Measurements from ENCODE around the gene GSTM3.
"Not testable (repeated sequence)": the region's sequence is repeated elsewhere in the genome, so short reads cannot be mapped to it uniquely, and the experiment has no call there.

The GSTM3 gene

DNA sequence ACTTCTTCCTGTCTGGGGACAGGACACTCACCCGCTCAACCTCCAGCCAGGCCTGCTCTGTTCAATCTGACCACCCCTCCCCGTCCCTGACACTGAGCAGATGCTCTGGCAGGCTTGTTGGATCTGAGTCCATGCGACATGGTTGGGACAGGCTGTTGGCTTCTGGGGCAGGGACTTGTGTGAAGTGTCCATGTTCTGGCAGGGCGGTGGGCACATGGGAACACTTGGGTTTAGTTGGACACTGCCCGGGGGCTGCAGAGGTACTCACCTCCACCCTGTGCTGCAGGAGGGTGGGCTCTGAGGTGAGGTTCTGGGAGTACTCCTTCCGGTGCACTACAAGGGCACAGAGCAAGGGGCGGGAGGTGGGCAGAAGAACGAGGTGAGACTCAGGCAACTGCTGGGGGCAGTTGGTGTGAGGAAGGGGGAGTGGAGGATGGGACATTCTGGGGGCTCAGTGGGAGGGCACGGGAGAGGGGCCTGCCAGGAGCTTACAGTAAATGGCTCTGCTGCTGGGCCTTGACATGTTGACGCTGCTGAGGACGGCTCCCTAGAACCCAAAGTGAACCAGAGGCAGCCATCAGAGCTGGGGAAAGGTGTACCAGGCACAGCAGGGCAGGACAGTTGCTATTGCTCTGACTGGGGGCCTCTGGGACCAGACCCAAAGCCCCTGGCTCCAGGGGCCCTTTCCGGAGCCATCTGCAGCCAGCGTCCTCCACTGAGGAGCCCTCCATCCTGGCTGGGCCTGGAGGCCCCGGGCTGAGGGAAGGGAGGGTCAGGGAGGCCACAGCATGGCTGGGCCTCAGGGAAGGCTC, 20.6 kb upstream of the GSTM3 start:
- DNase-seq = no peak

DNA sequence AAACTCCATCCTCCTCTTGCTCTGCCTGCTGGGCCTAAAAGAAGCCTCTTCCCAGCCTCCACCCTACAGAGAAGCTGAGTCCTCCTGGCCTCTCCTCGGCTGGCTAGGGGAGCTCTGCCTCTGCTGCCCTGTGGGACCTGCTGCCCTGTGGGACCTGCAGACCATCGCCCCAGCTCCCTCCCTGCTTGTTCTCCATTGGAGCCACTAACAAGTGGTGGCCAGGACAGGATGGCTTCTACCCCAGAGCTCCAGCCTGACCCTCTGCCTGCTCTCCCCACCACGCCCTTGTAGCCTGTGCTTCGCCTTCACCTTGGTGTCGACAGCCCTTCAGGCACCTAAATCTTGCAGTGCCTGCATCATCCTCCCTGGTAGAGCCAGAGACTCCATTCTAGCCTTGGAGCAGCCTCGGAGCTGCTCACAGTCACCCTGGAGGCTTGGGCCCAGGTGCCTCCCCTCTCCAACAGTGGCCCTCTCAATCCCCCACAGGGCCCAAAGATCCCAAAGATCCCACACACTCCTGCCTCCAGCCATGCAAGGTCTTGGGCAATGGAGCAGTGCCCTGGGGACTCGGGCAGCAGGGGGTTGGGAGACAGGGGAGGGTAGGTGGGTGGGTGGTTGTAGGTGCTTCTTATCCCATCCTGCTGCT, 19.9 kb upstream of the GSTM3 start:
- no peak for DNase-seq

DNA sequence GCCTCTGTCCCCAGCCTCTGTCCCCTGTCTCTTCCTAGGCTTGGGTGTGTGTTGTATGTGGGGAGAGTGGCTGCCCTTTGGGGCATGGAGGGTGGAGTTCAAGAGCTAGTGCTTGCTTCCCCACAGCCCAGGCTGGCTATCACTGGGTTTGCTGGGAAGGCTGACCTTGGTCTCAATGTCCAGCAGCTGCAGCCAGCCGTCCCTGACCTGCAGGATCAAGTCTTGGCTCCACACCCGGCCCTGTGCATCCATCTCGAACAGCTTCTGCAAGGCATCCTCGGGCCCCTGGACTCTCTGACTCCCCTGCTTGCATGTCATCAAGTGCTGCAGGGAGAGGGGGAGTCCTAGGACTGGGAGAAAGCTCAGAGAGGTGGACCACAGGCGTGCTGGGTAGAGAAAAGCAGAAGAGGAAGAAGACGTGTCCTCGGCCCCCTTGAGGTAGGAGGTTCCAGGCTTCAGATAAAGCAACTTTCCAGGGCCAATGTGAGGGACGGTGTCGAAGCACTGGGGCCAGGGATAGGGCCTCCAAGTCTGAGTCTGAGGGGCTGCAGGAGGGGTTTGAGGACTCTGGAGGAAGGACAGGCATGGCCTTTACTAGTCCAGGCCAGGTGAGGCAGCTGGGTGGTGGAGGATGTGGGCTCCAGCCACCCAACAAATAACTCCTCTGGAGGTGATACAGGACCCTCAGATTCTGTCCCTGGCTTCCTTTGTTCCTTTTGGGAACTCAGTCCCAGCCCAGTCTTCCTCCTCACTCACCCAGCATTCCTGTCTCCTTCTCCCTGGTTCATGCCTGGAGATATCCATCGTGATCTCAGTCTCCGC, 18.9 kb upstream of the GSTM3 start:
- no peak for DNase-seq

DNA sequence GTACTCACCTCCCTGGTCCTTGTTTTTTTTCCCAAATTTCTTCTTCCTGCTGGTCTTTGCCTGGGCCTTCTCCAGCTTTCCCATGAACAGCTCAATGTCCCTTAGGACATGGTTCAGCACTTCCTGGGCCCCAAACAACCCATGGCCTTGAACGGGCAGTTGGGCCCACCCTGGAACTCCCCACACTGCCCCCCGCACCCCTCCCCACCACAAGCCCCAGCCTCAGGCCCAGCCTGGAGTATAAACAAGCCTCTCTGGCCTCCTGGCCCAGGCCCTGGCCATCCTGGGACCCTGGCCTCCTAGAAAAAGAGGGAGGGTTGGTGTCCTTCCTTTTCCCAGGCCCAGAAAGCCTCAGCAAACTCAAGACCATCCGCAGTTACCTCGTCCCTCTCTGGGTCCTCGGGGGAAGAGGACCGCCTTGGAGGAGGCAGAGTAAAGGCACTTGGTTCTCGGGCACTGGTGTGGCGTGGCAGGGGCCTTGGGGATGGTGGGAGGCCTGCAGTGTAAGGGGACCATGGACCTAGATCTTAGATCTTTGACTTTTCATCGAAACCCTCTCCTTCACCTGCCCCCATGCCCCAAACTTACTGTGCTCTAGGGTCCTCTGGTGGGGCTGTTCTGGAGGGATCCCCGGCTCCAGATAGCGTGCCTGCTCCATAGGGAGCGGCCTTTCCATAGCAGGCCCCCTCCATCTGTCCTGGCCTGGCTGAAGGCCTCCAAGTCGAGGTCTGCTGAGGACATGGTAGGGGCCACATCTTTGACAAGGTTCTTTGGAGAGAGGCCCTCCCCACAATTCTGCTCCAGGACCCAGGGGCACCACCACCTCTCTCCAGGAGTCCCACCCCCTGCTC, 17.3 kb upstream of the GSTM3 start:
- DNase-seq = no peak

DNA sequence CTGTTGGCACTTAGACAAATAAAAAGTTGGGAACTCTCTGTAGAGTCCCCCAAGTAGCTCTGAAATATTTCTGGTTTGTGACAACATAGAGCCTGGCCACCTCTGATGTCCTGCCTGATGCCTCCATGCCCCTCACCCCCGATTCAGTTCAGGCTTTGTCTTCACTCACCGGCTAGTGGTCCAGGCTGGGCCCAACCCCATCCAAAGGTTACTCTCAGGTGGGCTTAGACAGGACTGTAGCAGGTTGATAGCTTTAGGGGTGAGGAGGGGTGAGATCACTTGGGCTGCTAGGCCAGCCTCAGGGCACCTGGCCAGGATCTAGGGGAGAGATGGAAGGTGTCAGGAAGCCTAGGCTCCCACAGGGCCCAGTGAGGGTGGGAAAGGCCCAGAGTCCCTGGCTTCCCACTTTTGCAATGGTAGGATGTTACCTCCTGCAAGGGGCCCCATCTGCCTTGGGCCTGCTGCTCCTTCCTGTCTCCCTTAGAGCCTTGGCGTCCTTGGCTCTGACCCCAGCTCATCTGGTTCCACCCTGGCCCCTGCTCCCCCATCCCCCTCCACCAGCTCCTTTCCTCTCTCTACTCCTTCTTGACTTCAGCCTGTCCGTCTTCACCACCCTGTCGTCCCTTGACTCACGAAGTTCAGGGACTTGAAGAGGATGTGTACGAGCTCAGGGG, 16.1 kb upstream of the GSTM3 start:
- no peak for DNase-seq

DNA sequence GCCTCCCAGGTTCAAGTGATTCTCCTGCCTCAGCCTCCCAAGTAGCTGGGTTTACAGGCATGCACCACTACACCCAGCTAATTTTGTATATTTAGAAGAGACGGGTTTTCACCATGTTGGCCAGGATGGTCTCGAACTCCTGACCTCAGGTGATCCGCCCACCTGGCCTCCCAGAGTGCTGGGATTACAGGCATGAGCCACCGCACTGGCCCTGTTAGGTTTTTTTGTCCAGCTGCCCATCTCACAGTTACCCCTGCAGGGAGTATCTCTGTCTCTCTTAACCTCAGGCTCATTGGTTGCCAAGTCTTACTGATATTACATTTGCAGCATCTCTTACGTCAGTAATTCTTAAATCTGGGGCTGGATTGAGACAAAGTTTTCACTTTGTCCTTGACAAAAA, 15.5 kb upstream of the GSTM3 start:
- DNase-seq = not testable (repeated sequence)

DNA sequence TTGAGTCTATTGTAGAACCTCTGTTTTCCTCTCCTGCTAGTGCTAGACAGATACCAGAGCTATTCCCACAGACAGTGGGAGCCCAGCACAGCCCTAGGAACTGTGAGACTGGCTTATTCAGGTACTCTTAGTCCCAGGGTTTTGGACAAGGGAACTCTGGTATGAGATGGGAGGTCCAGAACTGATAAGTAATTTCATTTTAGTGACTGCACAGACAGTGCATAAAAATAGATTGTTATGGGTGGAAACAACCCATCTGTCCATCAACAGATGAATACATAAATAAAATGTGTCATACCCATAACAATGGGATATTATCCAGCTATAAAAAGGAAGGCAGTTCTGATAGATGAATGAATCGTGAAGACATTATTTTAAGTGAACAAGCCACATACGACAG, 13.9 kb upstream of the GSTM3 start:
- DNase-seq = no peak

DNA sequence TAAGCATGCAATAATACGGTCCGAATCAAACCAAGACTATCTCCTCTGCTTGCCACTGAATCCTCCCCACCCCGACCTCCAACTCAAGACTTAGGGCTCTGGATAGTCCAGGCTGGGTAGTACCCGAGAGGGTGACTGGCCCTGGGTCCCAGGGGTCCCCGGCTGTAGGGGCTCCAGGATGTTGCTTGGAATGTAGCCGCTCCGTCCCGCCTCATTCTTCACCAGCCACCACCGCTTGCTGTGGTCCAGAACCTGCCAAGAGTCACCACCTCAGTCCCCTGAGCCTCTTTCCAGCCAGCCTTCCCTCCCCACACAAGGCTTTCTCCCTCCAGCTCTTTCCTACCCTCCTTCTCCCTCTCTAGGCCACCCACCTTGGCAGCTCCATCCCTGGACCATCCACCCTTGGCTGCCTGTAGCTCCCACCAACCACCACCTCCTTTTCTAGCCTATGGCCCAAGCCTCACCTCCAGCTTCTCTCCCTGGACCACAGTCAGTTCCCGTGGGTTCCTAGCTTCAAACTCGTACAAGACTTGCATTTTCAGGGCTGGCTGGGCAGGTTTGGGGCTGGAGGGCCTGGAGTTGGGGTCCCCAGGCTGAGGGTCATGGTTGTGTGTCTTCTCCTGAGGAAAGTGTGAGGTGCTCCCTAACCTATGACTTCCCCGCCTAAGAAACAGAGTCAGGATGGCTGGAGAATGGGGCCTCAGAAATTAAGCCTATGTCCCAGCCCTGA, 10.9 kb upstream of the GSTM3 start:
- no peak for DNase-seq

DNA sequence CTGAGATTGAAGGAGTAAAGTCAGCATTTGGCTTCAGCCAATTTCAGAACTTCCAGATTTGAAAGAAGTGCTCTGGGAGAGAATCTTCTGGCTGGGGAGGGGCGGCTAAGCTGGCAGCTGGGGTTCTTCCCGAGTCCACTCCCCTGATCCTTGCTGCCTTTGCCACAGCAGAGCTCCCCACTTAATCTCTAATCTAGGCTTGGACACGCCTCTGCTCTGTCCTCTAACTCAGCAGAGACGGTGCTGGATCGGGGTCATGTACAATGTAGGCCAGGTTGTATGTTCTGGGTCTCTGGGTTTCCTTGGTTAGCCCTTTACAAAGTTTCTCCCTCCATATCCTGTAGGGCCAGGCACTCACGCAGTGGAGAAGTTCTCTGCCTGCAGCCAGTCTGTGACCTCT, 10.1 kb upstream of the GSTM3 start:
- no peak for DNase-seq

DNA sequence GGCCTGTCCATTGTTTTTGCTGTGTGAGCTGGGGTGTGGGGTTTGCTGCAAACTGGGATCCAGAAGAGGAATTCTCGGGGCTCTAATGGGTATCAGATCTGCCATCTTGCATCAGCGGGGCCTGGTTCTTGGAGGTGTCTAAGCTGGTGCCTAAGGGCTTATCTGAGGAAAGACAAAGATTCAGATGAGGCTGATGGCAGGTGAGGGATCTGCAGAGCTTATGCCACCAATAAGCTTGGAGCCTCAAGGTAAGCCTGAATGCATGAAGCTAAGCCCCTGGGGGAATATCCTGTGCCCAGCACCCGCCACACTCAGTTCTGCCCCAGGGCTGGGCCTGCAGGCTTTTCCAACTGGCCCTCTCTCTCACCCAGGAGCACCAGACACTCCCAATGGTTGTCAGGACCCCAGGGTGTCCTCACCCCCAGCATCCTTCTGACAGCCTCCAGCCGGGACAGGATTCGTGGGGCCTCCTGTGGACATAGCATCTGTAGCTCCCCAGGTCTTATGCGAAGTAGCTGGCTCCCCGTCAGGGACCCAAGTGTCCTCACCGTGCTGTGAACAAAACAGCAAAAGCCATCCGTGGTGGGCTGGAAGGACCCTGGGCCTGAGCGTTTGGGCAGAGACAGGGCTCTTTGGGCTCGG, 9.5 kb upstream of the GSTM3 start:
- DNase-seq = no peak

DNA sequence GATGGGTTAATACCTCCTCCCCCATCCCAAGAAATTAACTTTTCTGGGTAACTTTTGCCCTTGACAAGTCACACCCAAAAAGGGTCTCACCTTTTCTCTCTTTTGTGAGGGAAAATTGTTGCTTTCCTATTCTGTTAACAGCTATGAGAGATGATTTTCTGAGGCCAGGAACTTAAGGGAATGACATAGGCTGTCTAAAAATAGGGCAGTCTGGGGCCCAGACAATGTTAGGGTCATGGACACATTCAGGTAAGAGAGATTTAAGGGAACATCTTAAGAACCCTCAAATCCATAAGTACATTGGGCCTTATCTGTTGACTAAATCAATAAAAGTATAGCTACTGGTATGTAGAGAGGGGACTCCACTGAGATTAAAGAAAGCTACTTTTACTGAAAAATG, 8.4 kb upstream of the GSTM3 start:
- no peak for DNase-seq

DNA sequence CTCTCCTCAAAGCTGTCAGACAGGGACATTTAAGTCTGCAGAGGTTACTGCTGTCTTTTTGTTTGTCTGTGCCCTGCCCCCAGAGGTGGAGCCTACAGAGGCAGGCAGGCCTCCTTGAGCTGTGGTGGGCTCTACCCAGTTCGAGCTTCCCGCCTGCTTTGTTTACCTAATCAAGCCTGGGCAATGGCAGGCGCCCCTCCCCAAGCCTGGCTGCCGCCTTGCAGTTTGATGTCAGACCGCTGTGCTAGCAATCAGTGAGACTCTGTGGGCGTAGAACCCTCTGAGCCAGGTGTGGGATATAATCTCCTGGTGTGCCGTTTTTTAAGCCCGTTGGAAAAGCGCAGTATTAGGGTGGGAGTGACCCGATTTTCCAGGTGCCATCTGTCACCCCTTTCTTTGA, 7.5 kb upstream of the GSTM3 start:
- DNase-seq = not testable (repeated sequence)

DNA sequence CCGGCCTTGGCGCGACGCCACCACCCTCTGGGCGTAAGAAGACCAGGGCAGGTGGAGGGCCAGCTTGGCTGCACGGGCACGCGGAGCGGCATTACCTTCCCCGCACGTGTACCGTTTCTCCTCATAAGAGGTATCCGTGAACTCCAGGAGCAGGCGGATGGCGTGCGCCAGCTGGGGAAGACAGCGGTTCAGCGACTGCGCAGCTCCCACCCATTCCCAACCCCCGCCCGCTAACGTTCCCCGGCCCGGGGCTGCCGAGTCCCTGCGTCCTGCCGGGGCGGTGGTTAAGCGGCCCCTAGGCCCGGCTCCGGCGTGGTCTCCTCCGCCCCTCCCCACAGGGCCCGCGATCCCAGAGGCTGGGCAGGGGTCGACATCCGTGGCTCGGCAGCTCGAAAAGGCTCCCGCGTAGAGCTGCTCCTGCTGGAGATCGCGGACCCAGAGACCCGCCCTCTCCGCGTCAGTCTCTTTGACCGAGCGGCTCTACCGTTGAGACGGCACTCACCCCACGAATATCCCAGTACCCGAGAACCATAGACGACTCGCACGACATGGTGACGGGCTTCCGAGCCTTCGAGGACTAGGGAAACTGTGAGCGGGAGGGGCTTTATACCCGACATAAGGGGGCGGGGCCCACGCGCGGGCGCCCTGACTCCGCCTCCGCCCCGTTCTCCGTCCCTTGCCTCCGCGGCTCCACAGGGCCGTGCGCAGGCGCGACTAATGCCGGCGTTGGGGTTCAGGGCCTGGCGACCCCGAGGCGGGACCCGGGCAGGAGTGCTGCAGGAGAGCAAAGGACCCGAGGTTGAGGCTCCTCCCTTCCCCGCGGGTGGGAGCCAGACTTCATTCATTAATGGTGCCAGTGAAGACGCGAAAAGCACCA, 862 bp downstream of the GSTM3 start:
- DNase-seq = peak; percentile 86 to 91

DNA sequence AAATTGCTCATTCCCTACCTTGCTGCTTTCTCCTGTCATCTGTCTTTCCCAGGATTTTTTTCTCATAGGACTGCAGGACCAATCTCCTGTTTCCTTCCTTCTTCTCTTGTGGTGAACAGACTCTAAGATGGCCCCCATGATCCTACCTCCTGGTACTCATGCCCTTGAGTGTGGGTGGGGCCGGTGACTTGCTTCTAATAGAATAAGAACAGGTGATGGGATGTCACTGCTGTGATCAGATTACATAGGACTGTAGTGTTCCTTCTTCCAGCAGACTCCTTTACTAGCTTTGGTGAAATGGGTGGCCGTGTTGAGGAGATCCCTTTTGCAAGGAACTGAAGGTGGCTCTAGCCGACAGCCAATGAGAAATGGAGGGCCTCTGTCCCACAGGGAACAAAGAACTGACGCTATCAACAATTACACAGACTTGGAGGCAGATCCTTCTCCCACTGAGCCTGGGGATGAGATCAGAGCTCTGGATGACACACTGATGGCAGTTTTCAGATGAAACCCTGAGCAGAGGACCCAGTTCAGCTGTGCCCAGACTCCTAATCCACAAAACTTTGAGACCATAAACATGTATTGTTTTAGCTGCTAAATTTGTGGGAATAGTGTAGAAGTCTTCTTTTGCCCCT, 7.5 kb downstream of the GSTM3 start:
- DNase-seq = no peak

DNA sequence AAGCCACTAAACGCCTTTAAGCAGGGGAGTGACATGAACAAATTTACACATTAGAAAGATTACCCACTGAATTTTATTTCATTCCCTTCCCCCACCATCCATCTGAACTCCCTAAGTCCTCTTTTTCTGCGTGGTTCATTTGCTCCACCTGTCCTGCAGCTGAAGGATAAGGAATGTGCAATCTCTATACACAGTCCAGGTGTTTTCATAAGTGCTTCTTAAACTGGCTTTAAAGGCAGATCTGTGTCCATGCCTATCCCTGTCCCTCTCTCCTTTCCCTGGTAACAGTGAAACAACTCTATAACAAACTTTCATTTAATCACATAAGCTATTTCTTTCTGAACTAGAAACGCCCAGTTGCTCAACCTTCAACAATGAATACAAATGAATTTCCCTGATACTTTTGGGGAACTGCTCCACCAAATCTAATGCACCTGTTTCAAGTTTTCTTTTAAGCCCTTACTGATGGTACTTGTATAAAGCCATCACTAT, 8.4 kb downstream of the GSTM3 start:
- DNase-seq = no peak

DNA sequence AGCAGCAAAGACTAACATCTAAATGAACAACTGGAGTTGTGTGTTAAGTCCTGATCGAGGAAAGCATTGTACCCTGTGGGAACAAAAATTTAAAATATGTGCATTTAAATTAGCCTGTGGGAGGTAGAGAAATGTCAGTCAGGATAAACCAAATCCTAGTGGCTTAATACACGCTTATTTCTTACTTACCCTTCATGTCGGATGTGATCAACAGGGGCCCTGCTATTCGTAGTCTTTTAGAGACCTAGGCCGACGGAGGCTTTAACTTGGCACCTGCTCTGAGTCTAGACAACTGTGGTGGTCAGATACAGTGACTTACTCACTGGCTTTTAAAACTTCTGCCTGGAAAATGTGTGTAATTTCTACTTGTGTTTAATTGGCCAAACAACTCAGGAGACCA, 10.2 kb downstream of the GSTM3 start:
- no peak for DNase-seq

DNA sequence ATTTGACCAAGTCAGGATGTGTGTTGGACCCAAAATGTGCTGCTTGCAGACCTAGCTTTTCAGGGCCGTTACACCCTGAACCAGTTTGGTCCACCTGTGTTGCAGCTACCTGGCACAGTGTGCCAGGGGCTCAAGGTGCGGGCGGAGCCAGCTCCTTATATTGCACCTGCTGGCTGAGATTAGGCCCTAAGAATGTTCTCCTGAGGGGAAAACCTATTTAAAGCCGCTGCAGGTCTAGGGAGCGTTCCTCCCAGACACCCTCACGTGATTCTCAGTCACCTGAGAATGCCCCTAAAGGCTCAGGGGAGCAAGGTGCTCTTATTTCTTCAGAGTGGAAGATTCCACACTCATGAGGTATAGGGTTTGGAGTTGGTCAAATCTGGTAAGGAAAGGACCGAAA, 12.0 kb downstream of the GSTM3 start:
- DNase-seq = no peak

DNA sequence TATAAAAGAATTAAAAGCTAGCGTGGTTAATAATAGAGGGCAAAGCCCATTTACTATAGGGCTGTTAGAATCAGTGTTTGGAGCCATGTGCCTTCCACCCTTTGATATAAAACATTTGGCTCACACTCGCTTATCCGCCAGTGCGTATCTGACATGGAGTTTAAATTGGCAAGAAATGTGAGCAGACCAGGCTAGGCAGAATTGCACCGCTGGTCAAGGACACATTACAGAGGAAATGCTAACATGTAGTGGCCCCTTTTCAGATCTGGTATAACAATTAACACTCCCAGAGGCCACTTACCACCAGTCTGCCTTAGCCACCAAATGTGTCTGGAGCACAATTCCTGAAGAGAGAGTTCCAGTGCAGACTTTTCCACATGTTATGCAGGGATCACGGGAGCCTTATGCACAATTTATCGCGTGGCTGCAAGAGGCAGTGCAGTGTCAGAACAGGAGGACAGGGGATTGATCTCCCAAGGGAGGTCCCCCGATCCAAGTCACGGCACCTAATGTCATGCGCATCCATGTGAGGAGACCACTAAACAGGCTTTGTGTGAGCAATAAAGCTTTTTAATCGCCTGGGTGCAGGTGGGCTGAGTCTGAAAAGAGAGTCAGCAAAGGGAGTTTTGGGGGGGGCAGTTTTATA, 14.0 kb downstream of the GSTM3 start:
- no peak for DNase-seq

DNA sequence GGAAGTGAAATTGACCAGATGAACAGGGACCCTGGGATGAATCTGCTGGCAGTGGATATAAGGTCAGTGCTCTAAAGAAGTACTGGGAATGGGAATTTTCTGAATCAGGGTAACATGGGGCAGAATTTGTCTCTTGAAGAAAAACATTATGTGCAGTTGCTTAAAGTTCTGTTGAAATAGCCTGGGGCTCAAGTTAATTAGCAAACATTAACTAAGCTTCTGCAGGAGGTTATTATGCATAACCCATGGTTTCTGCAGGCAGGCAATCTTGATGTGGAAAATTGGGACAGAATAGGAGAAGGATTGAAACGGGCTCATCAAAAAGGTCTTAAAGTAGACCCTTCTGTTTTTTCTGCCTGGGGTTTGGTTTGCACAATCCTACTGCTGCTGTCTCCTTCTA, 14.8 kb downstream of the GSTM3 start:
- DNase-seq = no peak

Measured in CD4-positive, alpha-beta T cell treated with Interferon alpha-2 for 1 hour (primary cell).